ENCODE data around the gene FREM3.
"Not testable (repeated sequence)": the region's sequence is repeated elsewhere in the genome, so short reads cannot be mapped to it uniquely, and the experiment has no call there.

Gene FREM3

DNA sequence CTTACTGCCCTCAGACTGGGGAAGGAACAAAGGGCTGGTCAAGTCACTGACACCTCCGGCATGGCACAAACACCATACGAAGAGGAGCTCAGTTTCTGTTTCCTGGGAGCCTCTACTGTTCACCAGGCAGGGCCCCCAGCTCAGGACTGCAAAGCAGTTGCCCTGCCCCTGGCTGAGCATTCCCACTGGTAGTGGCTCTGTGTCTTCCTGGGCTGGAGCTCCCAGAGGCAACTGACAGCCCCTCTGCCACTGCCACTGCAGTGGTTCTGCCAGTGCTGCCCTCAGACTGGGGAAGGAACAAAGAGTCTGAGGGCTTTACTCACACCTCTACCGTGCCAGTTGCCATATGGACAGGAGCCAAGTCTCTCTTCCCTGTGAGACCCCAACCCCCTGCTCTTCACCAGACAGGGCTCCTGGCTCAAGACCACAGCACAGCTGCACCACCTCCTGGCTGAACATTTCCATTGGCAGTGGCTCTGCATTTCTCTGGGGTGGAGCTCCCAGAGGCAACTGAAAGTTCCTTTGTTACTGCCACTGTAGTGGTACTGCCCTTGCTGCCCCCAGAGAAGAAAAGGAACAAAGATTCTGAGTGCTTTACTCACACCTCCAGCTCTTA, 119.0 kb downstream of the FREM3 start:
- no peak for DNase-seq (ENCODE audit: low spot score)

DNA sequence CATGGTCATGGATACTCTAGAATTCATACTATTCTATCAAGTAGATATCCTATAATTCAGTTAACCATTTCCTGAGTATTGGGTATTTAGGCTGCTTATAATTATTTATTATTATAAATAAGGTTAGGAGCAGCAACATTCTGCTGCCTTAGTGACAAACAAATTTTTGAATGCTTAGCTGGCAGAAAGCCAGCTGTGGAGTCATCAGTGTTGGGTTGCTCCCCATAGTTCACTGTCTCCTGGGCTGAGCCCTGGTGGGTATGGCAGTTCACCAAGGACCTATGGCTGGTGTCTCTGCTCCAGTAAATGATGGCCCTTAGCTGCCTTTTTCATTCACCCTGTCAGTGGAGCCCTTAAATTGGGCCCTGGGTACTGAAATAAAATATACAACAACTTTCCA, 125.1 kb downstream of the FREM3 start:
- DNase-seq (ENCODE audit: low spot score): no peak

DNA sequence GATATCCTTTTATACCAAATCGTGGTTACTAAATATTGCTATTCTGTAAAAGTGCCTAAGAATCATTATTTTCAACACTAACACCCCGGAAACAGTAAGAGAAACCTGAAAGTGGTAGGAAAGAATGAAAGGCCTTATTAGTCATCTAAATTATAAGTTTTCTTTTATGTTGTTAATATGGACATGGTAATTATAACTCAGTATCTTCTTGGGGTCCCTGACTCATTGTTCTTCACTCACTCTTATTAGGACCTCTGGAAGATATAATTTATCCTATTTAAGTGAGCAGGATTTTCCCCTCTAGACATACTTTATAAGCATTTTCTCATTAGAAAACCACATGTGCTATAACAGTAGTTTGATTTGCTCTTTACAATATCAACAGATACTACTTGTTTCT, 136.0 kb downstream of the FREM3 start:
- no peak for DNase-seq (ENCODE audit: low spot score)

DNA sequence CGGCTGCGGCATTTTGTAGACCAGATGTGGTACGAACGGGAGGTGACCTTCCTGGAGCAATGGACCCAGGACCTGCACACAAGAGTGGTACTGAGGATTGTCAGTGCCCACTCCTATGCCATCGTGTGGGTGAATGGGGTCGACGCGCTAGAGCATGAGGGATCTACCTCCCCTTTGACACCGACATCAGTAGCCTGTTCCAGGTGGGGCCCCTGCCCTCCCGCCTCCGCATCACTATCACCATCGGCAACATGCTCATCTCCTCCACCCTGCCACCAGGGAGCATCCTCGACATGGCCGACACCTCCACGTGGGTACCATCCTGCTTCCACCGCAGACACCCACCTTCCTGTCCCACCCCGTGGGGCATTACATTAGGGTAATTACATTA, 140.7 kb downstream of the FREM3 start:
- peak; percentile 23 for DNase-seq (ENCODE audit: low spot score)

DNA sequence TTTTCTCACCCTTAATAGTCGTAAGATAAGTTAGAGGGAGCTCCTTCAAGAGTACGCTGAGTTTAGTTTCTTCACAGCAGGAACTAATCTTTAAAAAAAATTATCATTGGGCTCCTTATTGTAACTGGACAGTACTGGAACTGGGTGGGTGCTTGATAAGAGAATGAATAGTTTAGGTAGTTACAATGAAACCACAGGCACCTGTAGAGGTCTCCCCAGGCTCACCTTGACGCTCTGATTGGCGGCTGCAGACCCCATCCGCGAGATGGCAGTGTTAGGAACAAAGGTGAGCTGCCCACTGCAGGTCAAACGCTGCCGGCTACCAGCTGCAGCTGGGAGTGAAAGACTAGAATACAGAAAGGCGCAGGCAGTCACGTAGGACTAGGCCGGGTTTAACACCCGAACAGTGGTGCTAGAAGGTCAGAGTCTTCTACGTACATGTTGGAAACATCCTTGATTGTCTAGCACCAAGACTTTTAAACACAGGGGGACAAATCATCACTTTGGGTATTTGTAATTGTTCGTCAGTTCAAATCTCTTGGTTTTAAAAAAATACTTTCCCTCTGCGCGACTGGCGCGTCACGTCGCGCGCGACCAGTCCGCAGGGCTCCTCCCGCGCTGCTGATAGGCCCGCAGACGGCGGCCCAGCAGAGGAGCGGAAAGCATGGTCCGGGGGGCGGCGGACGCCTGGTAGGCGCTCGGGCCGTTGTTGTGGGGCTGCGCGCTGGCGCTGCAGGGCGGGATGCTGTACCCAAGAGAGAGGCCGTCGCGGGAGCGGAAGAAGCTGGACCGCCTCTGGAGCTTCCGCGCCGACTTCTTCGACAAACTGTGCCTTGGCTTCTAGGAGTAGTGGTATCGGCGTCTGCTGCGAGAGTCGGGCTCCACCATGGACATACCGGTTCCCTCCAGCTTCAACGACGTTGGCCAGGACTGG, 141.4 kb downstream of the FREM3 start:
- DNase-seq (ENCODE audit: low spot score): peak; percentile 78

DNA sequence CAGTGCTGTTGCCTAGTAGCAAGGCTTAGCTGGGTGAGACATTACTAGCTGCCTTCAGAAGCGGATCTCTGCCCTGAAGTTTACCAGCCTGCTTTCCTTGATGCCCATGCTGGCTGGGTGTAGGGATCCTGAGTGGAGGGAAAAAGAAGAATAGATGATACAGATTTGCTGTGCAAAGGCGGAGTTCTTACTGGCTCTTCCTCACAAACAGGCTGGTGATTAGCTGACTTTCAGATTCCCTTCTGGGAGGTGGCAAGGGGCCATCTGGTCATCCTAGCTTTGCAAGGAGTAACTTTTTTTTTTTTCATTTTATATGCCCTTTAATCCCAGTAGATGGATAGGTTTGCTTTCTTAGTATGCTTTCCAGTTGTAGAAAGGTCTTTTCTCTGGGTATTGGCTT, 142.2 kb downstream of the FREM3 start:
- DNase-seq (ENCODE audit: low spot score): no peak

DNA sequence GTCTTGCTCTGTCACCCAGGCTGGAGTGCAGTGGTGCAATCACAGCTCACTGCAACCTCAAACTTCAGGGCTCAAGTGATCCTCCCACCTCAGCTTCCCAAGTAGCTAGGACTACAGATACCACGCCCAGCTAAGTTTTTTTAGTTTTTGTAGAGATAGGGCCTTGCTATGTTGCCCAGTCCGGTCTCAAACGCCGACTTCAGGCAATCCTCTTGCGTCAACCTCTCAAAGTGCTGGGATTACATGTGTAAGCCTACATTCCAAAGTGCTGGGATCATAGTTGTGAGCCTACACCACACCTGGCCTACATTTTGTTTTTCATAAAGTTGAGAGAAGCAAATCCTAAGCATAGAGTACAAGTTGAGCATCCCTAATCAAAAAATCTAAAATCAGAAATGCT, 144.8 kb downstream of the FREM3 start:
- DNase-seq (ENCODE audit: low spot score): no peak

DNA sequence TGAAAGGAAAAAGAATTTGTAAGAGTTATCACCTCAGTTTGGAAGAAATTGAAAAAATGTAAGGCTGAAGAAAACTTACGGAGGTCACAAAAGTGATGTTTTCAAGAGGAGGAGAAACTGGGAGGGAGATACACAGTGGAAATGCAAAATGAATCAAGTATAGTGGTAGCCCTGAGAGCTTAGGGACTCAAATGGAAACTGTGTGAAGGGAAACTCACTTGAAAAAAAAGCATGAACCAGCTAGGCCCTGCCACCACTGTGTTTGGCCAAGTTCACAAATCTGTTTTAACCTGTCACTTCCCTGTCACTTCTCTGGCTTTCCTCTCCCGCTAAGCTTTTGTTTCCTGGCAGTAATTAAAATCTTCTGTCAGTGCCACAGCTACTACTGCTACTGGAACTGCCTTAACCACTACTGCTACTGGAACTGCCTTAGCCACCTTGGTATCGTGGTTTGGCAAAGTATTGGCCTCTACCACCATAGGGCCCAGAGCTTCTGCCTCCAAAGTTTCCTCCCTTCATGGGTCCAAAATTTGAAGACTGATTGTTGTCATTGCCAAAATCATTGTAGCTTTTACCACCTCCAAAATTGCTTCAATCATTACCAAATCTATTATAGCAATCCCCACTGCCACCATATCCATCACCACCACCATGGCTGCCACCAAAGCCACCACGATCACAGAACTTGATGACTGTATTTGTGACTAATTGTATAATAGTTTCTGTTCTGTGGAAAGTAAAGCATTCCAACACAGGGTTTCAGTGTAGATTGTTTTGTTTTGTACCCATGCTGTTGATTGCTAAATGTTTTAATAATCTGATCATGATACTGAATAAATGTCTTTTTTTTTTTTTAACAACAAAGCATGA, 145.5 kb downstream of the FREM3 start:
- DNase-seq (ENCODE audit: low spot score): peak; percentile 15

DNA sequence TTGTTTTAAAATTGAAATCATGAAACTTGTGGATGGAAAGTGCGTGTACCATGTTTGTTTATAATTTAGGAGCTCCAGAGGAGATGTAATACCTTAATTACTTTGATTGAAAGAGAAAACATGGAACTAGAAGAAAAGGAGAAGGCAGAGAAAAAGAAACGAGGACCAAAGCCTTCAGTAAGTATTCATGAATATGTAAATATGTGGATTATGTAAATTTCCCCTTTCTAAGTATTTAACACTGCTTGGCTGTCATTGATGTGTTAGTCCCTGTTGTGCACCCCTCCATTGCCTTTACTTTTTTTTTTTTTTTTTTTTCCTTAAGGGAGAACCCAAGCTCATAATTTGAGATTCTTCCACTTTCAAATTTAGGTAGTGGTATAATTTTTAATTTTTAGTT, 150.5 kb downstream of the FREM3 start:
- DNase-seq (ENCODE audit: low spot score): no peak

DNA sequence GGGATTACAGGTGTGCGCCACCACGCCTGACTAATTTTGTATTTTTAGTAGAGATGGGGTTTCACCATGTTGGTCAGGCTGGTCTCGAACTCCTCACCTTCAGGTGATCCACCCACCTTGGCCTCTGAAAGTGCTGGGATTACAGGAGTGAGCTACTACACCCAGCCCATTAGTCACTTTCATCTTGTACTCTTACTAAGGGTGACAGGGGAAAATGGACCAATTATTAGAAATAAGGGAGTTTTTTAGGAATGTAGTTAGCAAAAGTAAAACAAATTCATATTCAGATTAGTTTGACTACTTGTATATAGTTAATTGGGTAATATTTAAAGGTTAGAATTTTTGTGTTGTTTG, 160.8 kb downstream of the FREM3 start:
- no peak for DNase-seq (ENCODE audit: low spot score)

DNA sequence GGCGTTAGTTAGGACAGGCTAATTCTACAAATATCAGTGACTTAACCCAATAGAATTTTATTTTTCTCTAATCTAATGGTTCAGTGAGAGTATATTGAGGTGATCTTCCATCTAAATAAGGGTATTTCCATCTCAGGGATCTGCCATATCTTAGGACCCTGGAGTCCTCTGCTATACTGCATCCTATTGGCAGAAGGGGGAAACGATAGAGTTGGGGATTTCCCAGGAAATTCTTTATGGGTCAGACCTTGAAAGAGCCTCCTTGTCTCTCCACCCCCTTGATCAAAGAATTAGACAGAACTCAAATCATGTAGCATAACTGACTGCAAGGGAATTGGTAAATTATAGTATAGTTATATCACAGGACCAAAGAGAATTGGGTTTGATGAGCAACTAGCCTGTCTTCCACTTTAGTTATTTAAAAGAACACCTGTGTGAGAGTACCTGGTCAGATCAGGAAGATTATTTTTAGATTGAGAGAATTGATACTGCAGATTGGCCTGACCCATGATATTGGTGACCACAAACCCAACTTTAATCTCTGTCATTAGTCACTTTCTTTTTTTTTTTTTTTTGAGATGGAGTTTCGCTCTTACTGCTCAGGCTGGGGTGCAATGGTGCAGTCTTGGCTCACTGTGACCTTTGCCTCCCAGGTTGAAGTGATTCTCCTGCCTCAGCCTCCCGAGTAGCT, 161.4 kb downstream of the FREM3 start:
- no peak for DNase-seq (ENCODE audit: low spot score)

DNA sequence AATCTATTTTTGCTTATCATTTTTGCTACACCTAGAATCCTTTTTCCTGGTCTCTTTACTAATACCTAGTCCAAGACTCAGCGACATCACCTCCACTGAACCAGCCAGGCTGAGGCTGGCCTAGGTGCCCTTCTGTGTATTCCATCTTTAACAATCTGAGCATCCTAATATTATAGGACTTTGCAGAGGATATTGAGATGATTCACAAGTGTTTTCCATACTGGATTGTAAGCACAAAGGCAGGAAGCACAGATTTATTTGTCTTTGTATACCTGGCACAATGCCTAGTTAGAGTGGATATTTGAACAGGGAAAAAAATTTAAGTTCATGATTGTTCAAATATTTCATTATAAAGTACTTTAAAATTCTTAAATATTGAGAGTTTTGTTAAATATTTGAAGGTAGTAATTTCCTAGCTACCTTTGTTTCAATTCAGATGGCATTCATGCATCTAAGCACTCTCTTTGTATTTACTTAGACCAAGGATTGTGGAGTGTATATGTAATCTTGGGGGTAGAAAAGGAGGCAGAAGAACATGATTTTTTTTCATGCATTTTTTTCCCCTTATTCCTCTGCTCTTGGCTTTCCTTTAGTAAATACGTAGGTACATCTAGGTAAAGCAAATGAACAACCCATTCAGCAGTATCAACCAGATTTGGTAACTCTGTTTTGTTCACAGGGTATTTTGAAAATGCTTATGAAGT, 168.5 kb downstream of the FREM3 start:
- no peak for DNase-seq (ENCODE audit: low spot score)

DNA sequence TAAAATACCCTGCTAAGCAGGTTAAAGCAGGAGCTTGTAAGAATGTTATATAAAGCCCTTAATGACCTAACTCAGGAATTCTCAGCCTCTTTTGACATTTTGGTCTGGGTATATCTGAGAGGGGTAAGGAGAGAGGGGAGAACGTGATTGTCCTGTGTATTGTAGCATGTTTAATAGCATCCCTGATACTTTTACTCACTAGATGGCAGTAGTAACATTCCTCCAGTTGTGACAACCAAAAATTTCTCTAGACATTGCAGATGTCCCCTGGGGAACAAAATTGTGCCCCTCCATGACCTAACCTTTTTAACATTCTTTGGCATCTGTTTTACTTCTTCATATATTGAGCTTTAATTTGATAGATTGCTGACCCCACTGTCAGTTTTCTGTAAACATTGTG, 169.1 kb downstream of the FREM3 start:
- DNase-seq (ENCODE audit: low spot score): no peak

DNA sequence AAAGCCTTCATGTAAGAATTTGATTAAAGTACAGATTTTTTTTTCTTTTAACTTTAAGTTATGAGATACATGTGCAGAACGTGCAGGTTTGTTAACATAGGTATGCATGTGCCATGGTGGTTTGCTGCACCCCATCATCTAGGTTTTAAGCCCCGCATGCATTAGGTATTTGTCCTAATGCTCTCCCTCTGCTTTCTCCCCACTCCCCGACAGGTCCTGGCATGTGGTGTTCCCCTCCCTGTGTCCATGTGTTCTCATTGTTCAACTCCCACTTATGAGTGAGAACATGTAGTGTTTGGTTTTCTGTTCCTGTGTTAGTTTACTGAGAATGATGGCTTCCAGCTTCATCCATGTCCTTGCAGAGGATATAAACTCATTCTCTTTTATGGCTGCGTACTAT, 172.4 kb downstream of the FREM3 start:
- not testable (repeated sequence) for DNase-seq (ENCODE audit: low spot score)

Data from germinal center (tissue), 1 donor.